ENCODE data around the gene ATL1. TPM values are rescaled to one million over a fixed set of nuclear protein-coding genes. Genes with fewer than 3 reads are reported as not detected.
A peak's percentile ranks its signal among the peaks of the same experiment; 100 is the strongest.

The ATL1 gene
- total RNA-seq, result 0.40 and 0.87 TPM in 2 replicates

DNA sequence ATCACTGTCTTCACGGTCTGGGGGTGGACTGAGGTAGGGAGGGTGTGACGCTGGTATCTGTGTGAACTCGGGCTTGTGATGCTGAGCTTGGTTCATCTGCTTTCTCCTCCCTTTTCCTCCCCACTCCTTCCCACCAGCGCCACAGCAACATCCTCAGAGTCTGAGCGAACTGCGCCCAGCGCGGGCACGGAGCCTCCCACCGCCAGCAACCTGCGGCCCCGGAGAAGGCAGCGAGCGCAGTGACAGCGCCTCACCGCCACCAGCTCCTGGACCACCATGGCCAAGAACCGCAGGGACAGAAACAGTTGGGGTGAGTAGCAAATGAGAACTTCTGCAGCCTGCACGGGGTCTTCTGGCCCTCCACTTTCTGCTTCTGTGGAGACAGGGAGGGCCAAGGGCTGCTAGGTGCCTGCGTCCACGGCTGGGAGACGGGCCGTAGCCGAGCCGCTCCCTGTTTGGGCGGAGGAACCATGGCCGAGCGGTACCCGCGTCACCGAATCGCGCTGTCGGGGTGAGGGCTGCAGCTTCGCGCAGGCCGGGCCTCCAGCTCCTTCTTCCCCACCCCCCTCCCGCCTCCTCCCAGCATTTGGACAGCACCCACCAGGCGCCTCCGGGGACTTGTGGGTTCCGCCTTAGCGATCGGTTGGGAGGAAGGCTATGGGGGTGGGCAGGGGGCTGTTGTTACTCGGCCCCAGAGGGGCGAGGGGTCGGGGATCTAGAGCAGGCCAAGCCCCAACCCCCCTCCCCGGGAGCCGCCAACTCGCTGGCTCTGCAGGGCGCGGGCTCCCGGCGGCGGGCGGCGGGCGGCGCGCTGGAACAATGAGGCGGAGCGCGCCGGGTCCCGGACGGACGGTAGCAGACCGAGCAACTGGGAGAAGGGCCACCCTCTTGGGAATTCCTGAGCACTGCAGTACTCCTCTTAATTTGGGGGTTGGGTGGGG is at the start of gene ATL1:
TSS of gene ATL1 (plus strand) at position 156 of the 941 bp plus-strand sequence. CDS start at position 277, 121 bp downstream.
- DNase-seq (ENCODE audit: low read depth in 2 of 2), result peak; percentile 30 to 70

DNA sequence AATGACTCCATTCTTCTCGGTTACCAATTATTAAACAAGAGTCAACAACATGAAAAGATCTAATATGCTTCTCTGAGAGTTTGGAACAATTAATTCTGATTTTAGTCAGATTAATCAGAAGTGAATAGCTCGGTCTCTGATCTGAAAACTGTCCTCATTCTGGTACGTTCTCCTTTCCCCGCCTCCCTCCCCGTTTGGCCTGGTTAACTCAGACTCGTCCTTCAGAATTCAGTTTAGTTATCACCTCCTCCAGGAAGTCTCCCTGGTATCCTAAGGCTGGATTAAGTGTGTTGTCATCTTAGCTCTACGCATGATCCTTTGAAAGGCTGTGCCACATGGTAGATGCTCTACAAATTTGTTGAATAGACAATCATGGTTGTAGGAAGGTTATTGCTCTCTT is 49.8 kb upstream of the ATL1 start:
- DNase-seq (ENCODE audit: low read depth in 2 of 2), result no peak

DNA sequence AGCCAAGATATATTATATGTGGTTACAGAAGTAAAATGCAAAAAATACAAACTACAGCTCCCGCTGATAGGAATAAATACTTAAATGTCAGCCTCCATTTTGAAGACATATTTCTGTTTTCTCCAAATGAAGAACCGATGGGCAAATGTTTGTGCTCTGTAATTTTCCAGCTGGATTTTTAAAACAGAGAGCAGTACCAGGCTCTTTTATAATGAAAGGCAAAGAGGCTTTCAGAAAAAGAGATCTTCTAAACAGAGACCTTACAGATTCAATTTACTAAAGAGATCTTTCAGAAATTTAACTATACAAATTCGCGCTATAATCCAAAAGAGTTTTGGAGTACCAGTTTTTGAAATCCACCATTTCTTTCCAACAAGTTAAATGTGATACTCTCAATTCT is 47.5 kb upstream of the ATL1 start:
- DNase-seq (ENCODE audit: low read depth in 2 of 2), result no peak

DNA sequence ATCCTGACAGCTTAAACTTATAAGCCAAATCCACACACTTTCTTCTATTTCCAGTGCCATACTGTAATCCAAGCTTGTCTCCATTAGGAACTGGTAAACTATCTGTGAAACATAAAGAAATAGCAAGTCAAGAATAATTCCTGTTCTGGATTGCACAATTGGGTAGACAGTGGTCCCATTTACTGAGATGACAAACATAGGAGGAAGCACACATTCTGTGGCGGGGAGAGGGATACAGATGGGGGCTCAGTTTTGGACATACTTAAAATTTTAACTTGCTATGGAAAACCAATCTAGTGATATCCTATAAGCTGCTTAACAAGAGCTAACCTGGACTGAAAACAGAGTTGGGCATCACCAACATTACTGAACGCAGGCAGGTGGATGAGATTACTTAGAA is 43.9 kb upstream of the ATL1 start:
- DNase-seq (ENCODE audit: low read depth in 2 of 2), result no peak

DNA sequence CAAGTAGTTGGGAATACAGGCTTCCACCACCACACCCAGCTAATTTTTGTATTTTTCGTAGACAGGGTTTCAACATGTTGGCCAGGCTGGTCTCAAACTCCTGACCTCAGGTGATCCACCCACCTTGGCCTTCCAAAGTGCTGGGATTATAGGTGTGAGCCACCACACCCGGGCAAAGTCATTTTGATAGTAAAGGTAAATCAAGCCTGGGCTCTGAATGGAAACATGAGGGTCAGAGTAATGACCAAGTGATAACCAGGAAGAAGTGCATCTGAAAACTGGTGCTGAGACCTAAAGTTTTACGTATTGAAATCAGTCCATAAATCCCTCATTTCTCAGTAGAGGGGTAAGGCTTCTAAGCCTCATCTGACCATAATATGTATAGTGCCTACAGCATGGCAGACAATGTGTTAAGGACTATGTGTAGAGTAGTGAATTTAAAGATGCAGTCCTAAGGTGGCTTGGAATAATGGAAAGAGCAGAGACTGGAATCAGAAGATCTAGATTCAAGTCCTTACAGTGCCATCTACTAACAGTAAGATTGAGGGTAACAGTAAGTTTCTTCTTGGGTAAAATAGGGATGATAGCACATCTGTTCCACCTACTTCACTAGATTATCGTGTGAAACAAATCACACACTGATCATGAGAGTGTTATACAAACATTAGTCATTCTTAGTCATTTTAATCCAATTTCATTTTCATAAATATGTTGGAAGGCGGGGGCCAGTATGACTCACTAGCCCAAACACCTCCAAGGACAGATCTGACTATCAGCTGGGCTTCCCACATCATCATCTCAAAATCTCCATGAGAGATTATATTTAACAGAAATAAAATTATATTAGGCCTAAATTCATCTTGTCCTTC is 38.8 kb upstream of the ATL1 start:
- peak; percentile 76 to 94 for DNase-seq (ENCODE audit: low read depth in 2 of 2)

DNA sequence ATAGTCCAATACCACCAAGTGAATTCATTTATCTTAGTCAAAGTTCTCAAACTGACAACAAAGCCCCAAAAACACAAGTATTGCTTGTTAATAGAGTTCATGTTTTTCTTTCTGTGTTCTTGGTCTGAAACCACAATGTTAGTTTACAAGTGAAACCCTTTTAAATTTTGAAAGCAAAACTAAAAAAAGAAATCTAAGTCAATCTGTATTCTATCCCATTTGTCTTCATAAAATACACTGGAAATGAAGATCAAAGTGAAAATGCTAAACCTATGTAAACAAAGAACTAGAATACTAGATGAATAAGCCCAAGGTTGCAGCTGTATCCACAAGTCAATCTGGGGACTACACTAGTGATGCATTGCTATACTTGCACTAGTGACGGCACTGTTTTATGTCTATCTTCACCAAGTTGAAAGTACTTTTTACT is 38.0 kb upstream of the ATL1 start:
- peak; percentile 16 to 74 for DNase-seq (ENCODE audit: low read depth in 2 of 2)

DNA sequence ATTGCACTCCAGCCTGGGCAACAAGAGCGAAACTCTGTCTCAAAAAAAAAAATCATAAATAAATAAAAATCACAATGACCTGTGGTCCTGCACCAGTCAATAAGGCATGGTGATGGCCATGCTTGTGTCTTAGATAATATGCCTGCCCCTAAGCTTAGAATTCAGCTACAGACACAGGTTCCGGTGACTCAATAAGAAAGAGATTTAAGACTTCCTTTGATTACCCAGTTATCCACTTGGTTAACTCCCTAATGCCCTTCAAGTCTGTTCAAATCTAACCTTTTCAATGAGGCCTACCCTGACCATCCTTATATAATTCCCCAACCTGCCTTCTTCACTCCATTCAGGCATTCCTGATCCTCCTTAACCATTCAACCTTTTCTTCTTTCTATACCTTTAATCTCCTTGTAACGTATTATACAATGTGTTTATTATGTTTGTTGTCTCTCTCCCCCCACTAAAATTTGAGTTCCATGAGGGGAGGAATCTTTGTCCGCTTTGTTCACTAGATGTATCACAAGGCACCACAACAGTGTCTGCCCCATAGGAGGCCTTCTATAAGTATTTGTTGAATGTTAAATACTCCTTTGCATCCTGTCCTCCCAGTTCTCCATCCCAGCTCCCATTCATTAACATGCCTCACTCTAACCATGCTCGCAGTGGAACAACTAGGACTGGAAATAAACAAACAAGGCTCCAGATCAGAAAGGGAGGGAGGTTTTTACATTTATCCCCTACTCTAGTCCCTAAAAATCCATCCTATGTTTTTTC is 36.5 kb upstream of the ATL1 start:
- DNase-seq (ENCODE audit: low read depth in 2 of 2), result peak in 1 of 2 donors; percentile 68

DNA sequence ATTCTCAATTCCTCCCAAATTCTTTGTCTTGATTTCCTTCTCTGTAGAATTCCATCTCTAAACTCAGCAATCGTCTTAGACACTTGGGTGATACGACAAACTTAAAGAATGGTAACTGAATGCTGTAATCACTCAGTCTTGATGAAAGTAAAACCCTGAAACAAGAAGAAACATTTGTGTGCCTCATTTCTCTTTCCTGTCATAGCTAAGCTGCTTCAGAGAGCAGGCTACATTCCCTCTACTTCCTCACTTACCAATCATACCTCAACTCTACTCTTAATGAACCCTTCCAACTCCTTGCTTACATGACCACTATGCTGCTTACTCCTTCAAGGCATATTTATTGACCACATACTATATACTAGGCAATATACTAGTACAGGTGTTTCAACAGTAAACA is 35.9 kb upstream of the ATL1 start:
- DNase-seq (ENCODE audit: low read depth in 2 of 2), result peak in 1 of 2 donors; percentile 14

DNA sequence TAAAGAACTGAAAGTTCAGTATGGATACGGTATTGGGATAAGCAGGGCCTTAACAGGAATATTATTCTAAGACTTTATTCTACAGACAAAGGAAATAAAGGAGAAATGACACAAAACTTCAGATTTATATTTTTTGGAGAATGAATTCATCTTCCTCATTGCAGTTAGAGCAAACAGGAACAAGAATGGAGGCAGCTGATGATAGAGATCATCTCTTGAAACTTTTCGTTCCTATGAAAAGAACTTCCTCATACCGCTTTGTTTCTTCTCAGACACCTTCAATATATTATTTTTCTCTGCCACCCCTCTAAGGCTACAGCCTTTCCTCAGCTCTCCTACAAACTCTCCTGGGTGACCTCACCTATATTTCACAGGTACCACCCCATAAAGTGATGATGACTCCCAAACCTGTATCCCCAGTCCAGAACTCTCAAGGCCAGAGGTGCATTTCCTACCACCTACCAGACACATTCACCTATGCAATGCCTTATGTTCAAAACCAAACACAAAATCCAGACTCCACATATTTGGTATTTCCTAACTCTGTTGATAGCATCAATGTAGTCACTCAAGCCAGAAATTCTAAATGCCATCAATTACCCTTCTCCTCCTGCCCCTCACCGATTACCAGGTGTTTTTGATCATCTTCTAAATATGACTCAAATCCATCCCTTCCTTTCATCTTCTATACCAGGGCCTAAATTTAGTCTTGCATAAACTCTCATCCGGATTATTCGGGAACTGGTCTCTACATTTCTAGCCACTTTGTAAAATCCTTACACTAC is 35.0 kb upstream of the ATL1 start:
- no peak for DNase-seq (ENCODE audit: low read depth in 2 of 2)

DNA sequence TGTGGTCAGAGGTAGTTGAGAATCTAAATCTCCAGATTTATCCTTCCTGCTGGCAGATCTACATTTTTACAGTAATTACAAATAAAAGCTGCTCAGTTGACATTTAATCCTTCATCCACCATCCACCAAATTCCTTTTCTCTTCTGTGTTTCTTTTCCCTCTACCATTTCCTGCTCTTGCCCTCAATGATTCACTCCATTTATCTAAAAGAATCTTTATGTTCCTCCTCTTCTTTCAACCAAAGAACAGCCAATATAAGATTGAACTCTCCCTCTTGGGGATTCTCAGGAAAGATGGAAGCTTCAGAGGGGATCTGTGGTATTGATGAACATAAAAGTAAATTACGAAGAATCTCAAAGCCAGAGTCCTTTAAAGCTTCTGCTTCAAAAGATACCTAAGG is 31.9 kb upstream of the ATL1 start:
- DNase-seq (ENCODE audit: low read depth in 2 of 2), result no peak

DNA sequence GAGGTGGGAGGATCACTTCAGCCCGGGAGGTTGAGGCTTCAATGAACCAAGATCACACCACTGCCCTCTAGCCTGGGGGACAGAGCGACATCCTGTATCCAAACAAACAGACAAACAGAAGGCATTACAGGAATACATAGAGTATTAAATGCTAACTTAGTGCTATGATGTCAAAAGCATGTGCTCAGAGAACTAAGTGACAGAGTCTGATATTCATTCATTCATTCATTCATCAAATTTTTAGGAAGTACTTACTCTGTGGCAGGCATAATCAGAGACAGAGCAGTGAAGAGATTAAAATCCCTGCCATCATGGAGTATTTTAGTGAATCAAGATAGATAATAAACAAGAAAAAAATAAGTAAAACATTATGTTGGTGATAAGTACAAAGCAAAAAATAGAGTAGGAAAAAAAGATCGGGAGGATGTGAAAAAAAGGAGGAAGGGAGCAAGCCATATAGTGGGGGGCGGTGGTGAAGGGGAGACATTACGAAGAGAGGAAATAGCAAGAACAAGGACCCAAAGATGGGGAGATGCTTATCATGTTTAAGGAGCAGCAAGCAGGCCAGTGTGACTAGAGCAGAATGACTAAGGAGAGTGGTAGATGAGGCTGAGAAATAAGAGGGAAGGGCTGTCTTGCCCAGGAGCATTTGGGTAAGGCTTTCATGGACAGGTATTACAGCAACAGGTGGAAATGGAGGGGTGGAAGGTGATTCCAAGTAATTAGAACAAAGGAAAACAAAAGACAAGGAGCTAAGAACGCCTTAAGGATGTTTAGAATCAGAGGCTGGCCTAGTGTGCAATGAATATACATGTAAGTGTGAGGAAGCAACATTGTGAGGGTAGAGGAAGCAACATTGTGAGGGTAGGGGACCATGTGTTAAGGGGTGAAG is 30.4 kb upstream of the ATL1 start:
- DNase-seq (ENCODE audit: low read depth in 2 of 2), result peak in 1 of 2 donors; percentile 29

DNA sequence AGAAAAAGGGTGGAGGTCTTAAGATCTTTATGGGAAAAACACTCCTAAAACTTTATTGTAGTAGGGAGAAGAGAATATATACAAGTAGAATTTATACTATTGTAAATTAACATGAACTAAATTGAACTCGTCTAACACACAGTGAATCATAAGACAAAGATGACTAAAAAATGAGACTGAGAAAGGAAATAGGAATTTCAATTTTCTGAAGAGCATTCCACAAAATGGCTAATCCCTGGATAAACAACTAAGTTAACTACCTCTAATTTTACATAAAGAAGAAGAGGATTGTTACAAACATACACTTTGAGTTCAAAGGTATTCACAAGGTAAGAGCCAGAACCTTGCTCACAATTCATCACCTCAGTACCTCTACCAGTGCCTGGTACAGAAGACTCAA is 29.6 kb upstream of the ATL1 start:
- peak in 1 of 2 donors; percentile 19 for DNase-seq (ENCODE audit: low read depth in 2 of 2)

DNA sequence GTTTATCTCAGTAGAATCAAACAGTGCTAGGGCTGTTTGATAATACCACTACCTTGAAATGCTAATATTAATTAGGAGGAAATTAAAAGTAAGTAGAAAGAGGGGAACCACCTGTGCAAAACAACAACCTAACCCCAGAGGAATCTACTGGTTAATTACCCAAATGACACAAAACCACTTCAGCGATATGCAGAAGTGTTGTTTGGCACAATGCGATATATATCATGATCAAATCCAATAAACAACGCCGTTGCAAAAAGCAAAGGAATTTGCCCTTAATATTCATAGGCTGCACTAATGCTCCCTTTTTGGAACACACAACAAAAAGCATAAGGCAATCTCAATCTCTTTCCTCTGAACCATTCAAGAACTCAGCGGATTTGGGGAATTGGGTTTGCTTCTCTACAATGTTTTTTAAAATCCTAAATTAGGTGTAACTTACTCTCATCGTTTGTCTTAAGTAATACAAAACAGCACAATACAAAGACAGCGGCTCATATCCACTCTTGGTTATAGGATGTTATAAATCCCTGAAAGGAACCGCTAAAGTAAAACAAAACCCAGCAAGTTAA is 29.1 kb upstream of the ATL1 start:
- DNase-seq (ENCODE audit: low read depth in 2 of 2), result peak in 1 of 2 donors; percentile 18

DNA sequence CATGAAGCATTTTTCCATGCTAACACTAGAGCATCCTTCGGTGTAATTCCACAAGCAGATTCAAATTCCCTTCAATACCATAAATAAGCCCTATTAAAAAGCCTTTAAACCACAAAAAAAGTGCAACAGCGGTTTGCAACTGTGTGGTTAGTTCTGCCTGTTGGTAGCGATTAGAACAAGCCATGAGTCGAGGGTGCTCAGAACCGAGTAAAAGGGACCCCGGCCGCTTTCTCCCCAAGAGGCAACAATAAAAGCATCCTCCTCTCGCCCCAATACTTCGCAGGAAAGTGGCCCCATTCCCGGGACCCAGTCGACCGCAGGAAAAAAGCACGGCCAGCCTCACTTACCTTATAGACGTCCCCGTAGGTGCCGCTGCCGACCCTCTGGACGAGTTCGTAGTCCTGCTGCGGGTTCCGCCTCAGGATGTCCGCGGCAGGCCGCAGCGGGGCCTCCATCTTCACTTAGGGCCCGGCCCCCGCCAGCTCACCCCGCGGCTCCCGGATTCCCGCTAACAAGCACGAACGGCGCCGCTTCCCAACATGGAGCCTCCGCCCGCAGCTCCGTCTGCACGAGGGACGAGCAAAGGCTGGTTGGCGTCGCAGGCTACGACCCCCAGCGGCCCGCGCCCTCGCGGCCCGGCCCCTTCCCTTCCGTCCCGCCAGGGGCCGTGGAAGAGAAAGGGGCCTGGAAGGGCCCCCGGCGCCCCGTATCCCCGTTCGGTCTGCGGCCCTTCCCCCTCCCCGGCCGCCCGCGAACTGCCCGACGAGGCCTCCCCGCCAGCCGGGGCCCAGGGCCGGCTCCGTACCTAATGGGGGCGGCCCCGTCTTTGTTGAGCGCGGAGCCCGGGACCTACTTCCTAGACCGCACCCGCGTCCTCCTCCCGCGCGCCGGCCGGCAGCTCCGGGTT is 28.1 kb upstream of the ATL1 start:
- DNase-seq (ENCODE audit: low read depth in 2 of 2), result peak; percentile 52 to 57

DNA sequence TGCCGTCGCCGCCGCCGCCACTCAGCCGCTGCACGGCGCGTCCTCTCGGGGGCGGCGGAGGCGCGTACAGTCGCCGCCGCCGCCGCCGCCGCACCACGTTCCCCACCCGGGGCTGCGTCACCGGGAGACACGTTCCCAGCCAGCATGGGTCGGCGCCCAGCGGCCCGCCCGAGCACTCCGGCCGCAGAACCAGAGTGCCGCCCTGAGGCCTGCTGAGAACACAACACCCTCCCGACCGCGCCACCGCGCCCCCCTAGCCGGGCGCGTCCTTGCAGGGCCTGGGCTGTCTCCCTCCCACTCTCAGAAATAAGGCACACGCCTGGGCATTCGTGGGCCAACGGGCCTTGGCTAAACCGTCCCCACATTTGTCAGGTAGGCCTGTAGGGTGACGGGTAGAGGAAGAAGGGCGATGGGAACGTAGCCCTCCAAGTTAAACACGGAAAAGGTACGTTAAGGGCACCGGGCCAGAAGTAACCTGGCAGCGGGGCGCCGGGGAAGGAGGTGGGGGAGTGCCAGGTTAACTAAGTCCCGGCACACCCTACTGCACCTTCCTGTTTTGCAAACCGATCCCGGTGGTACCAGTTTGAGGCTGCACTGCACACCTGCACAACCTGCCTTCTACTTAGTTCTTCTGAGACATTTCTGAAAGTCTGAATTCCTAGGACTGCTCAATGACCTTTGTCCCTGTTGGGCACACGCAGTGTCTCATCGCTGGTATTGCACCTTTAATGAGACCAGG is 27.3 kb upstream of the ATL1 start, which contains the start of gene MAP4K5:
TSS of gene MAP4K5 (minus strand) at position 68 of the 739 bp plus-strand sequence. CDS start 520 bp downstream, outside the sequence.
- peak; percentile 94 to 96 for DNase-seq (ENCODE audit: low read depth in 2 of 2)

DNA sequence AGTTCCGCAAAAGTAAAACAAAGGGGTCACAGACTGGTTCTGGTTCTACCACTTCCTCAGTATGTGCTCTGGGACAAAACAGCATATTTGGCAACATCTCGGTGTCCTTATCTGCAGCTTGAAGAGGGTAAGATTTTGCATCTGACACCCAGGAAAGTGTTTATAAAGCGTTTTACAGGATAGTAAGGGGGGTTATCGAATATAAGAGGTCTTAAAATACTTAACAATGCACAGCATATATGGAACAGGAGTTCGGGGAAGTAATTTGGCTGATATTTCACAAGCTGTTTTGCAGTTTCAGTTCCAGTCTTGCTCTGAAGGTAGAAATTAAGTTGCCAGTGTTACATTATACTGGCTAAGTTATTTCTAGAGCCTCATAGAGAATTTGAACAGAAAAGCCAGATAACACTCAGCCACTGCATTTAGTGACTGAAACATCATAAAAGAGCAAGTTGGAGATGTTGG is 26.7 kb upstream of the ATL1 start:
- no peak for DNase-seq (ENCODE audit: low read depth in 2 of 2)

DNA sequence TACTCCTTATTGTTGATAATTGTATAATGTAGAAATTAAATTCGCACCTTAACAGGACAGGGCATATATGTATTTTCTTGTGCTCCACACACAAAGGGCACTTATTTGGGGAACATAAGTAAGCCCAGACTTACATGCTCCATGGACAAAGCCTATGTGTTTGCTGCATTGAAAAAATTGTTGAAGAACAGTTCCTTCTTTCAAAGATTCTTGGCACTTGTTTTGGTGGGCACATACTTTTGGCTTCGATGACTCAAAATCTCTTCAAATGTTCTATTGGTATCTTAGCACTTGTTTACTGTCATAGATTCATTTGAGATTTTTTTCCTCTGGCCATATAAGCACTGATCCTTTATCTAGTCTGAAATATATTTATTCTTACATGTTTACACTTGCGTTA is 26.1 kb upstream of the ATL1 start:
- no peak for DNase-seq (ENCODE audit: low read depth in 2 of 2)

All from lung microvascular endothelial cell (primary cell).